K562 (cell line): ENCODE data around the gene DGCR2. TPM values are rescaled to one million over a fixed set of nuclear protein-coding genes. Genes with fewer than 3 reads are reported as not detected.

Source experiments
- ASH1L ChIP-seq: fragments of 450-650 bp; IDR thresholded peaks from 2 replicates; pipeline ENCODE4 v1.6.1; 2018; ENCODE audit warnings: borderline replicate concordance, mild to moderate bottlenecking, low read depth; ENCODE audit not compliant: partially characterized antibody
- CHD2 ChIP-seq: IDR thresholded peaks from 2 replicates; pipeline ENCODE4 v1.6.1; 2011; ENCODE audit warnings: low read depth, low read length
- DACH1 ChIP-seq: fragments of 450-650 bp; IDR thresholded peaks from 2 replicates; pipeline ENCODE4 v1.6.1; 2018; ENCODE audit not compliant: partially characterized antibody
- FOXK2 ChIP-seq, 2 experiments: fragments of 450-650 bp; IDR thresholded peaks in 1 of 2; conservative IDR thresholded peaks in 1 of 2; 2 replicates each; pipeline ENCODE4 v1.6.1; 2016; ENCODE audit warnings: low read depth in 2 of 2, mild to moderate bottlenecking in 1 of 2
- JUN ChIP-seq, 2 experiments: sonication (generic) in 1 of 2; formaldehyde crosslinking in 1 of 2; IDR thresholded peaks; 2 replicates each; pipeline versions ENCODE4 v1.6.1 to v1.8.0; 2012 to 2022; ENCODE audit warnings: borderline replicate concordance in 2 of 2, mild to moderate bottlenecking in 2 of 2, improper control_type of control experiment in 1 of 2, low read depth in 1 of 2, low read length in 1 of 2, missing genetic modification reagents in 1 of 2
- NONO ChIP-seq, 2 experiments: fragments of 200-400 bp in 1 of 2; fragments of 450-650 bp in 1 of 2; formaldehyde crosslinking in 1 of 2; IDR thresholded peaks; 2 replicates each; pipeline ENCODE4 v1.6.1; 2017; ENCODE audit warnings: low read depth in 2 of 2, mild to moderate bottlenecking in 2 of 2, moderate library complexity in 2 of 2, low read length in 1 of 2
- POLR2AphosphoS2 ChIP-seq: IDR thresholded peaks from 2 replicates; pipeline ENCODE4 v1.6.1; 2012; ENCODE audit warnings: low read length, improper control_type of control experiment
- RAD21 ChIP-seq, 2 experiments: fragments of 250-450 bp in 1 of 2; fragments of 450-650 bp in 1 of 2; sonication (Bioruptor Pico) in 1 of 2; formaldehyde crosslinking in 1 of 2; IDR thresholded peaks in 1 of 2; conservative IDR thresholded peaks in 1 of 2; 2 replicates each; pipeline versions ENCODE4 v1.4.0 to v1.8.0; 2020 to 2022; ENCODE audit warnings: mild to moderate bottlenecking in 2 of 2, moderate library complexity in 1 of 2
- SPI1 ChIP-seq: IDR thresholded peaks from 2 replicates; pipeline ENCODE4 v1.6.1; 2011; ENCODE audit warnings: low read depth, low read length, control low read depth, borderline replicate concordance
- polyA plus RNA-seq, 8 experiments: library from polyadenylated mRNA; depleted of rRNA in 4 of 8; stranded (reverse) in 5 of 8; unstranded in 3 of 8; fragments of >200 nt; fragmentation: Nextera tagmentation in 2 of 8; fragmentation: Illumina TruSeq in 1 of 8; extraction: Ambion mirVana in 2 of 8; extraction: Trizol in 1 of 8; gene quantifications; 2 replicates each; pipeline versions ENCODE4 v1.2.1 to v1.2.3, GENCODE V29; 2011 to 2014; ENCODE audit warnings: inconsistent platforms in 1 of 8, missing spikeins in 1 of 8
- total RNA-seq, 7 experiments: library from RNA; depleted of rRNA in 6 of 7; stranded (reverse); fragments of >200 nt in 6 of 7; fragmentation: Illumina TruSeq in 2 of 7; extraction: Trizol in 2 of 7; gene quantifications; 2 replicates each; pipeline versions ENCODE4 v1.2.1 to v1.2.3, GENCODE V29; 2011 to 2021; ENCODE audit warnings: low replicate concordance in 1 of 7
- TF ChIP-seq, protein P1 (sequence below): fragments of 250-450 bp; sonication (Bioruptor Pico); IDR thresholded peaks from 2 replicates; pipeline ENCODE4 v1.8.0; 2021; ENCODE audit warnings: moderate library complexity, mild to moderate bottlenecking, inconsistent platforms
- TF ChIP-seq, protein P2 (sequence below): fragments of 250-450 bp; sonication (Bioruptor Pico); IDR thresholded peaks from 2 replicates; pipeline ENCODE4 v1.4.0; 2020; ENCODE audit warnings: mild to moderate bottlenecking, moderate library complexity
- TF ChIP-seq, protein P3 (sequence below): fragments of 450-650 bp; IDR thresholded peaks from 2 replicates; pipeline ENCODE4 v1.6.1; 2017; ENCODE audit warnings: antibody characterized with exemption, mild to moderate bottlenecking
- TF ChIP-seq, protein P4 (sequence below): fragments of 250-450 bp; sonication (Bioruptor Pico); IDR thresholded peaks from 2 replicates; pipeline ENCODE4 v1.8.0; 2021; ENCODE audit warnings: moderate library complexity, mild to moderate bottlenecking, inconsistent platforms

Gene DGCR2
- total and polyA plus RNA-seq, 9 of the 15 experiments (the other 6 are each of a cell fraction or from before 2014, with no cell fraction given), result 0.69 to 101 (median 56.4) TPM

DNA sequence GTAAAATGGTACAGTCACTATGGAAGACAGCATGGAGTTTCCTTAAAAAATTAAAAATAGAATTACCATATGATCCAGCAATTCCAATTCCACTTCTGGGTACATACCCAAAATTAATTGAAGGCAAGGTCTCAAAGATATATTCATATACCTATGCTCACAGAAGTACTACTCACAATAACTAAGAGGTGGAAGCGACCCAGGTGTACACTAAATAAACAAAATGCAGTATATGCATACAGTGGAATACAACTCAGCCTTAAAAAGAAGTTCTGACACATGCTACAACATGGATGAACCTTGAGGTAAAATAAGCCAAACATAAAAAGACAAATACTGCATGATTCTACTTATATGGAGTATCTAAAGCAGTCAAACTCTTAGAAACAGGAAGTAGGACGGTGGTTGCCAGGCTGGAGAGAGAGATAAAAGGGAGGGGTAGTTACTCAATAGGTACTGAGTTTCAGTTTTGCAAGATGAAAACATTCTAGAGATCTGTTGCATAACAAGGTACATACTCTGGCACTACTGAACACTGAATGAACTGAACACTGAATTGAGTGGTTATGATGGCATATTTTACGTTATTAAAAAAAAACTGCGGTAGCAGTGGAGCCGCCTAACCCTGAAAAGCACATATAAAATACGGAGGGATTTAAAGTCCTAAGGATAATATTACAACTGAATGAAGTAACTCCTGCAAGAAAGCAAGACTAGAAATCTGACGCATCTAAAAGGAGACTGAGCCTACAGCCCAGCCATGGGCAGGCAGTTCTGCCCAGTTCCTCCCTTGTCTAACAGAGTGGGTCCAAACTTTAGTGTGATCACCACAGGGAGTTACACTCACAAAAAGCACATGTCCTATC is 12.8 kb downstream of the DGCR2 start (continued):
- TF ChIP-seq RAD21 (CRISPR knock-in tag; conservative IDR thresholded peaks at IDR 0.05 in 1 of 2, IDR thresholded peaks at IDR 0.05 in 1 of 2), result peak; percentile 16 to 23; a peak in 2 of 4 replicates
- TF ChIP-seq, protein P1, sequence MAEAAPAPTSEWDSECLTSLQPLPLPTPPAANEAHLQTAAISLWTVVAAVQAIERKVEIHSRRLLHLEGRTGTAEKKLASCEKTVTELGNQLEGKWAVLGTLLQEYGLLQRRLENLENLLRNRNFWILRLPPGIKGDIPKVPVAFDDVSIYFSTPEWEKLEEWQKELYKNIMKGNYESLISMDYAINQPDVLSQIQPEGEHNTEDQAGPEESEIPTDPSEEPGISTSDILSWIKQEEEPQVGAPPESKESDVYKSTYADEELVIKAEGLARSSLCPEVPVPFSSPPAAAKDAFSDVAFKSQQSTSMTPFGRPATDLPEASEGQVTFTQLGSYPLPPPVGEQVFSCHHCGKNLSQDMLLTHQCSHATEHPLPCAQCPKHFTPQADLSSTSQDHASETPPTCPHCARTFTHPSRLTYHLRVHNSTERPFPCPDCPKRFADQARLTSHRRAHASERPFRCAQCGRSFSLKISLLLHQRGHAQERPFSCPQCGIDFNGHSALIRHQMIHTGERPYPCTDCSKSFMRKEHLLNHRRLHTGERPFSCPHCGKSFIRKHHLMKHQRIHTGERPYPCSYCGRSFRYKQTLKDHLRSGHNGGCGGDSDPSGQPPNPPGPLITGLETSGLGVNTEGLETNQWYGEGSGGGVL (CRISPR knock-in tag), result no peak
- peak; percentile 76 for TF ChIP-seq JUN (IDR thresholded peaks at IDR 0.05; ENCODE audit: borderline replicate concordance, low read depth, low read length)
- TF ChIP-seq JUN (CRISPR knock-in tag; IDR thresholded peaks at IDR 0.05; ENCODE audit: borderline replicate concordance), result no peak
- TF ChIP-seq POLR2AphosphoS2, result no peak
- TF ChIP-seq DACH1, result no peak
- TF ChIP-seq, protein P2, sequence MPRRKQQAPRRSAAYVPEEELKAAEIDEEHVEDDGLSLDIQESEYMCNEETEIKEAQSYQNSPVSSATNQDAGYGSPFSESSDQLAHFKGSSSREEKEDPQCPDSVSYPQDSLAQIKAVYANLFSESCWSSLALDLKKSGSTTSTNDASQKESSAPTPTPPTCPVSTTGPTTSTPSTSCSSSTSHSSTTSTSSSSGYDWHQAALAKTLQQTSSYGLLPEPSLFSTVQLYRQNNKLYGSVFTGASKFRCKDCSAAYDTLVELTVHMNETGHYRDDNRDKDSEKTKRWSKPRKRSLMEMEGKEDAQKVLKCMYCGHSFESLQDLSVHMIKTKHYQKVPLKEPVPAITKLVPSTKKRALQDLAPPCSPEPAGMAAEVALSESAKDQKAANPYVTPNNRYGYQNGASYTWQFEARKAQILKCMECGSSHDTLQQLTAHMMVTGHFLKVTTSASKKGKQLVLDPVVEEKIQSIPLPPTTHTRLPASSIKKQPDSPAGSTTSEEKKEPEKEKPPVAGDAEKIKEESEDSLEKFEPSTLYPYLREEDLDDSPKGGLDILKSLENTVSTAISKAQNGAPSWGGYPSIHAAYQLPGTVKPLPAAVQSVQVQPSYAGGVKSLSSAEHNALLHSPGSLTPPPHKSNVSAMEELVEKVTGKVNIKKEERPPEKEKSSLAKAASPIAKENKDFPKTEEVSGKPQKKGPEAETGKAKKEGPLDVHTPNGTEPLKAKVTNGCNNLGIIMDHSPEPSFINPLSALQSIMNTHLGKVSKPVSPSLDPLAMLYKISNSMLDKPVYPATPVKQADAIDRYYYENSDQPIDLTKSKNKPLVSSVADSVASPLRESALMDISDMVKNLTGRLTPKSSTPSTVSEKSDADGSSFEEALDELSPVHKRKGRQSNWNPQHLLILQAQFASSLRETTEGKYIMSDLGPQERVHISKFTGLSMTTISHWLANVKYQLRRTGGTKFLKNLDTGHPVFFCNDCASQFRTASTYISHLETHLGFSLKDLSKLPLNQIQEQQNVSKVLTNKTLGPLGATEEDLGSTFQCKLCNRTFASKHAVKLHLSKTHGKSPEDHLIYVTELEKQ, result 0 out of 2 replicates have a peak, but pooled peaks have one; percentile 1
- TF ChIP-seq, protein P3, sequence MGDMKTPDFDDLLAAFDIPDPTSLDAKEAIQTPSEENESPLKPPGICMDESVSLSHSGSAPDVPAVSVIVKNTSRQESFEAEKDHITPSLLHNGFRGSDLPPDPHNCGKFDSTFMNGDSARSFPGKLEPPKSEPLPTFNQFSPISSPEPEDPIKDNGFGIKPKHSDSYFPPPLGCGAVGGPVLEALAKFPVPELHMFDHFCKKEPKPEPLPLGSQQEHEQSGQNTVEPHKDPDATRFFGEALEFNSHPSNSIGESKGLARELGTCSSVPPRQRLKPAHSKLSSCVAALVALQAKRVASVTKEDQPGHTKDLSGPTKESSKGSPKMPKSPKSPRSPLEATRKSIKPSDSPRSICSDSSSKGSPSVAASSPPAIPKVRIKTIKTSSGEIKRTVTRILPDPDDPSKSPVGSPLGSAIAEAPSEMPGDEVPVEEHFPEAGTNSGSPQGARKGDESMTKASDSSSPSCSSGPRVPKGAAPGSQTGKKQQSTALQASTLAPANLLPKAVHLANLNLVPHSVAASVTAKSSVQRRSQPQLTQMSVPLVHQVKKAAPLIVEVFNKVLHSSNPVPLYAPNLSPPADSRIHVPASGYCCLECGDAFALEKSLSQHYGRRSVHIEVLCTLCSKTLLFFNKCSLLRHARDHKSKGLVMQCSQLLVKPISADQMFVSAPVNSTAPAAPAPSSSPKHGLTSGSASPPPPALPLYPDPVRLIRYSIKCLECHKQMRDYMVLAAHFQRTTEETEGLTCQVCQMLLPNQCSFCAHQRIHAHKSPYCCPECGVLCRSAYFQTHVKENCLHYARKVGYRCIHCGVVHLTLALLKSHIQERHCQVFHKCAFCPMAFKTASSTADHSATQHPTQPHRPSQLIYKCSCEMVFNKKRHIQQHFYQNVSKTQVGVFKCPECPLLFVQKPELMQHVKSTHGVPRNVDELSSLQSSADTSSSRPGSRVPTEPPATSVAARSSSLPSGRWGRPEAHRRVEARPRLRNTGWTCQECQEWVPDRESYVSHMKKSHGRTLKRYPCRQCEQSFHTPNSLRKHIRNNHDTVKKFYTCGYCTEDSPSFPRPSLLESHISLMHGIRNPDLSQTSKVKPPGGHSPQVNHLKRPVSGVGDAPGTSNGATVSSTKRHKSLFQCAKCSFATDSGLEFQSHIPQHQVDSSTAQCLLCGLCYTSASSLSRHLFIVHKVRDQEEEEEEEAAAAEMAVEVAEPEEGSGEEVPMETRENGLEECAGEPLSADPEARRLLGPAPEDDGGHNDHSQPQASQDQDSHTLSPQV, result peak; percentile 84
- TF ChIP-seq, protein P4, sequence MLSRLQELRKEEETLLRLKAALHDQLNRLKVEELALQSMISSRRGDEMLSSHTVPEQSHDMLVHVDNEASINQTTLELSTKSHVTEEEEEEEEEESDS, result no peak
- TF ChIP-seq CHD2, result 0 out of 2 replicates have a peak, but pooled peaks have one; percentile 24
- peak; percentile 80 for TF ChIP-seq ASH1L
- TF ChIP-seq SPI1, result peak; percentile 98
- TF ChIP-seq NONO (IDR thresholded peaks at IDR 0.05; ENCODE audit: low read depth in 2 of 2, low read length in 1 of 2), result 0 out of 4 replicates have a peak, but pooled peaks of 1 of the 2 experiments have one; percentile 44
- peak; percentile 97 for TF ChIP-seq FOXK2 (conservative IDR thresholded peaks at IDR 0.05 in 1 of 2, IDR thresholded peaks at IDR 0.05 in 1 of 2; ENCODE audit: low read depth in 2 of 2)
